Transverse colon (tissue), 4 donors: ENCODE measurements around the gene DNTT. TPM values are rescaled to one million over a fixed set of nuclear protein-coding genes. Genes with fewer than 3 reads are reported as not detected.

Source experiments
- DNase-seq: peaks from one replicate; pipeline ENCODE4 v3.0.0-alpha.2; 2019
- H3K27ac ChIP-seq, 4 donors: fragments of 200-600 bp; sonication (generic); 2 replicates each; pipeline ENCODE4 v1.5.1; 2016 to 2018; ENCODE audit warnings: inconsistent platforms in 4 of 4
- H3K27me3 ChIP-seq: fragments of 200-600 bp; sonication (generic); 2 replicates; pipeline ENCODE4 v1.5.1; 2017; ENCODE audit warnings: inconsistent platforms
- H3K36me3 ChIP-seq, 4 donors: fragments of 200-600 bp; sonication (generic); 2 replicates each; pipeline ENCODE4 v1.5.1; 2017 to 2019; ENCODE audit warnings: inconsistent platforms in 4 of 4
- H3K4me1 ChIP-seq, 4 donors: fragments of 200-600 bp; sonication (generic); 2 replicates each; pipeline ENCODE4 v1.5.1; 2017 to 2020; ENCODE audit warnings: inconsistent platforms in 4 of 4
- H3K4me3 ChIP-seq, 4 donors: fragments of 200-600 bp; sonication (generic); 1 replicate in 1 of 4; 2 replicates in 3 of 4; pipeline versions ENCODE4 v1.5.1 to v1.6.1; 2017 to 2019; ENCODE audit warnings: inconsistent platforms in 4 of 4
- H3K9me3 ChIP-seq, 2 donors: fragments of 200-600 bp; sonication (generic); 2 replicates each; pipeline ENCODE4 v1.5.1; 2017 to 2019; ENCODE audit warnings: inconsistent platforms in 2 of 2
- CTCF ChIP-seq, 5 experiments: fragments of 200-600 bp in 3 of 5; fragments of 450-650 bp in 2 of 5; sonication (generic) in 3 of 5; IDR thresholded peaks; 1 replicate in 2 of 5; 2 replicates in 3 of 5; pipeline ENCODE4 v1.5.1; 2016 to 2017; ENCODE audit warnings: antibody characterized with exemption in 5 of 5, inconsistent platforms in 3 of 5, mild to moderate bottlenecking in 2 of 5, moderate library complexity in 1 of 5
- EP300 ChIP-seq: sonication (generic); formaldehyde crosslinking; IDR thresholded peaks from one replicate; pipeline ENCODE4 v1.6.1; 2017; ENCODE audit warnings: antibody characterized with exemption, low read depth
- POLR2A ChIP-seq: fragments of 450-650 bp; IDR thresholded peaks from one replicate; pipeline ENCODE4 v1.6.1; 2016; ENCODE audit warnings: antibody characterized with exemption, mild to moderate bottlenecking, moderate library complexity
- POLR2AphosphoS5 ChIP-seq, 3 donors: sonication (generic); formaldehyde crosslinking; IDR thresholded peaks; one replicate each; pipeline ENCODE4 v1.6.1; 2016; ENCODE audit warnings: antibody characterized with exemption in 3 of 3
- WGBS, 2 donors: methylation state at CpG; one replicate each; pipeline ENCODE4 v1.1.5; 2018; ENCODE audit warnings: low coverage in 1 of 2; 5-methylcytosine and 5-hydroxymethylcytosine counted together
- in situ Hi-C, 4 donors: fragments of 200-750 bp; cut with MboI; loops; one replicate each; pipeline versions ENCODE4 v1.15.0 to v1.15.1; 2017; ENCODE audit warnings: low sequenced_read_pairs in 3 of 4, low pct_ligation_motif_present in 1 of 4, low pct_unique_long_range_greater_than_20kb in 1 of 4
- intact Hi-C: fragments of 100-400 bp; cut with DNase I; formaldehyde crosslinking; loops from one replicate; pipeline ENCODE4 v1.15.1; 2023; ENCODE audit warnings: low total_unique reads
- total RNA-seq, 4 donors: library from RNA; depleted of rRNA; stranded (reverse); fragments of >200 nt; gene quantifications; one replicate each; pipeline ENCODE4 v1.1.0, GENCODE V29; 2016

The DNTT gene
- total RNA-seq = not detected

GRCh38 chr10:96304230-96304629 is at the start of gene DNTT:
DNTT (plus strand) TSS chr10:96304434; CDS start chr10:96304498, 64 bp downstream.
- Histone ChIP-seq H3K9me3 (no peaks in the 10 kb centered on the region), H3K4me3 (no peak within 1 kb of the TSS), H3K36me3 (no peaks in the 10 kb centered on the region), H3K27ac (no peak within 1 kb of the TSS), H3K4me1 (peaks cover 0 to 5% (median 1%) of the 10 kb centered on the region in 4 donors), H3K27me3 (peaks cover 4% of the 10 kb centered on the region)
- in situ Hi-C loops = loop anchor here in 3 of 4 donors (25.0 kb wide), 1 partner anchor 292 kb away; no protein-coding TSS in a partner anchor
- 77 to 100% methylated on average over 1 to 8 of the region's 8 CpGs for WGBS, 2 donors
- intact Hi-C loops = no loop called here
- DNase-seq = no peak
- no peak for TF ChIP-seq EP300
- TF ChIP-seq CTCF (IDR thresholded peaks at IDR 0.05) = no peak
- TF ChIP-seq POLR2A = no peak
- TF ChIP-seq POLR2AphosphoS5 (IDR thresholded peaks at IDR 0.05) = no peak

GRCh38 chr10:96254976-96255375 is 49.3 kb upstream of the DNTT start:
- Histone ChIP-seq H3K9me3 (no peaks in the 10 kb centered on the region), H3K4me3 (no peak overlapping the region), H3K36me3 (no peaks in the 10 kb centered on the region), H3K27me3 (no peaks in the 10 kb centered on the region), H3K27ac (no peak overlapping the region), H3K4me1 (peaks cover 0 to 22% (median 7%) of the 10 kb centered on the region in 4 donors)
- TF ChIP-seq POLR2AphosphoS5 (IDR thresholded peaks at IDR 0.05) (no peak), POLR2A (no peak)
- in situ Hi-C loops (no loop called here), intact Hi-C loops (no loop called here)
- WGBS, 2 donors = 85 to 91% methylated on average over 4 to 5 of the region's 5 CpGs
- no peak for DNase-seq

GRCh38 chr10:96255549-96256333 is 48.5 kb upstream of the DNTT start:
- intact Hi-C loops = no loop called here
- in situ Hi-C loops = no loop called here

GRCh38 chr10:96257944-96258343 is 46.3 kb upstream of the DNTT start:
- Histone ChIP-seq H3K9me3 (no peaks in the 10 kb centered on the region), H3K4me1 (peaks cover 2 to 41% (median 14%) of the 10 kb centered on the region in 4 donors), H3K36me3 (no peaks in the 10 kb centered on the region), H3K4me3 (no peak overlapping the region), H3K27me3 (no peaks in the 10 kb centered on the region), H3K27ac (peak overlapping the region in 1 of 4 donors; percentile 17)
- 51 to 67% methylated on average over 1 to 4 of the region's 4 CpGs for WGBS, 2 donors
- intact Hi-C loops (no loop called here), in situ Hi-C loops (no loop called here)
- no peak for DNase-seq
- TF ChIP-seq POLR2AphosphoS5 (IDR thresholded peaks at IDR 0.05) = no peak
- no peak for TF ChIP-seq POLR2A
- TF ChIP-seq EP300 = no peak
- TF ChIP-seq CTCF (IDR thresholded peaks at IDR 0.05) = no peak

More at GRCh38 chr10:96255549-96256333, 48.5 kb upstream of the DNTT start:
- no peak for DNase-seq
- TF ChIP-seq EP300 = no peak
- TF ChIP-seq POLR2A = no peak
- TF ChIP-seq CTCF (IDR thresholded peaks at IDR 0.05) = no peak
- H3K4me3 ChIP-seq = no peak overlapping the region
- WGBS, 2 donors = 52 to 53% methylated on average over 5 to 6 of the region's 6 CpGs
- H3K4me1 ChIP-seq = peaks cover 0 to 22% (median 6%) of the 10 kb centered on the region in 4 donors
- H3K9me3 ChIP-seq = no peaks in the 10 kb centered on the region
- no peaks in the 10 kb centered on the region for H3K27me3 ChIP-seq
- H3K36me3 ChIP-seq = no peaks in the 10 kb centered on the region
- no peak overlapping the region for H3K27ac ChIP-seq
